ENCODE data around the gene INAFM2. TPM values are rescaled to one million over a fixed set of nuclear protein-coding genes. Genes with fewer than 3 reads are reported as not detected.

The INAFM2 gene
- total and polyA plus RNA-seq, 4 donors: 26.0 to 70.0 (median 56.5) TPM

GRCh38 chr15:40285151-40285550, 38.3 kb upstream of the INAFM2 start:
- no peaks in the 10 kb centered on the region for H3K36me3 ChIP-seq (ENCODE audit: control insufficient read depth in 1 of 2, insufficient read depth in 2 of 2, low read length in 1 of 2)
- no peak overlapping the region for H3K27ac ChIP-seq (ENCODE audit: low read depth in 1 of 2, low read length in 2 of 2)
- DNase-seq (no peak), ATAC-seq (ENCODE audit: low FRiP score) (no peak)
- 74 to 80% methylated on average over 4 of the region's 4 CpGs for WGBS, 2 donors
- no peaks in the 10 kb centered on the region for H3K9me3 ChIP-seq (ENCODE audit: control insufficient read depth, low read length)
- intact Hi-C loops (cut with DNase I): no loop called here
- no peaks in the 10 kb centered on the region for H3K27me3 ChIP-seq (ENCODE audit: control insufficient read depth in 1 of 2, insufficient read depth in 2 of 2, low read length in 1 of 2)
- H3K4me1 ChIP-seq (ENCODE audit: control insufficient read depth in 1 of 2, insufficient read depth in 2 of 2, low read length in 2 of 2): no peaks in the 10 kb centered on the region
- H3K4me3 ChIP-seq (ENCODE audit: low read length in 2 of 2): no peak overlapping the region

- intact Hi-C loops (cut with DNase I): no loop called here
- ATAC-seq (ENCODE audit: low FRiP score) (no peak), DNase-seq (no peak)
- no peaks in the 10 kb centered on the region for H3K4me1 ChIP-seq (ENCODE audit: control insufficient read depth in 1 of 2, insufficient read depth in 2 of 2, low read length in 2 of 2)
- 64 to 65% methylated on average over 1 of the region's 1 CpG for WGBS, 2 donors
- H3K4me3 ChIP-seq (ENCODE audit: low read length in 2 of 2): no peak overlapping the region
- no peak overlapping the region for H3K27ac ChIP-seq (ENCODE audit: low read depth in 1 of 2, low read length in 2 of 2)
- H3K27me3 ChIP-seq (ENCODE audit: control insufficient read depth in 1 of 2, insufficient read depth in 2 of 2, low read length in 1 of 2): no peaks in the 10 kb centered on the region
- no peaks in the 10 kb centered on the region for H3K36me3 ChIP-seq (ENCODE audit: control insufficient read depth in 1 of 2, insufficient read depth in 2 of 2, low read length in 1 of 2)
- no peaks in the 10 kb centered on the region for H3K9me3 ChIP-seq (ENCODE audit: control insufficient read depth, low read length)
Measured at GRCh38 chr15:40285554-40286011, 37.9 kb upstream of the INAFM2 start.

GRCh38 chr15:40286061-40286532, 37.4 kb upstream of the INAFM2 start:
- 85% methylated on average over 7 of the region's 7 CpGs for WGBS, 2 donors
- intact Hi-C loops (cut with DNase I): no loop called here
- DNase-seq: no peak
- no peak overlapping the region for H3K4me3 ChIP-seq (ENCODE audit: low read length in 2 of 2)
- no peak overlapping the region for H3K27ac ChIP-seq (ENCODE audit: low read depth in 1 of 2, low read length in 2 of 2)
- H3K36me3 ChIP-seq (ENCODE audit: control insufficient read depth in 1 of 2, insufficient read depth in 2 of 2, low read length in 1 of 2): no peaks in the 10 kb centered on the region
- H3K9me3 ChIP-seq (ENCODE audit: control insufficient read depth, low read length): no peaks in the 10 kb centered on the region
- H3K27me3 ChIP-seq (ENCODE audit: control insufficient read depth in 1 of 2, insufficient read depth in 2 of 2, low read length in 1 of 2): no peaks in the 10 kb centered on the region
- H3K4me1 ChIP-seq (ENCODE audit: control insufficient read depth in 1 of 2, insufficient read depth in 2 of 2, low read length in 2 of 2): no peaks in the 10 kb centered on the region
- no peak for ATAC-seq (ENCODE audit: low FRiP score)

- no peak for DNase-seq
- H3K4me3 ChIP-seq (ENCODE audit: low read length in 2 of 2): no peak overlapping the region
- no peaks in the 10 kb centered on the region for H3K4me1 ChIP-seq (ENCODE audit: control insufficient read depth in 1 of 2, insufficient read depth in 2 of 2, low read length in 2 of 2)
- intact Hi-C loops (cut with DNase I): no loop called here
- H3K9me3 ChIP-seq (ENCODE audit: control insufficient read depth, low read length): no peaks in the 10 kb centered on the region
- no peak for ATAC-seq (ENCODE audit: low FRiP score)
- no peaks in the 10 kb centered on the region for H3K36me3 ChIP-seq (ENCODE audit: control insufficient read depth in 1 of 2, insufficient read depth in 2 of 2, low read length in 1 of 2)
- H3K27ac ChIP-seq (ENCODE audit: low read depth in 1 of 2, low read length in 2 of 2): no peak overlapping the region
- WGBS, 2 donors: 81 to 82% methylated on average over 7 of the region's 7 CpGs
- no peaks in the 10 kb centered on the region for H3K27me3 ChIP-seq (ENCODE audit: control insufficient read depth in 1 of 2, insufficient read depth in 2 of 2, low read length in 1 of 2)
Measured at GRCh38 chr15:40286794-40287193, 36.7 kb upstream of the INAFM2 start.

- Histone ChIP-seq H3K36me3 (ENCODE audit: control insufficient read depth in 1 of 2, insufficient read depth in 2 of 2, low read length in 1 of 2) (no peaks in the 10 kb centered on the region), H3K4me1 (ENCODE audit: control insufficient read depth in 1 of 2, insufficient read depth in 2 of 2, low read length in 2 of 2) (no peaks in the 10 kb centered on the region), H3K27ac (ENCODE audit: low read depth in 1 of 2, low read length in 2 of 2) (no peak overlapping the region), H3K27me3 (ENCODE audit: control insufficient read depth in 1 of 2, insufficient read depth in 2 of 2, low read length in 1 of 2) (no peaks in the 10 kb centered on the region), H3K9me3 (ENCODE audit: control insufficient read depth, low read length) (no peaks in the 10 kb centered on the region), H3K4me3 (ENCODE audit: low read length in 2 of 2) (no peak overlapping the region)
- intact Hi-C loops (cut with DNase I): no loop called here
- WGBS, 2 donors: 95 to 96% methylated on average over 3 of the region's 3 CpGs
- ATAC-seq (ENCODE audit: low FRiP score): no peak
- DNase-seq: no peak
Measured at GRCh38 chr15:40287505-40287904, 36.0 kb upstream of the INAFM2 start.

- Histone ChIP-seq H3K27me3 (ENCODE audit: control insufficient read depth in 1 of 2, insufficient read depth in 2 of 2, low read length in 1 of 2) (no peaks in the 10 kb centered on the region), H3K4me1 (ENCODE audit: control insufficient read depth in 1 of 2, insufficient read depth in 2 of 2, low read length in 2 of 2) (no peaks in the 10 kb centered on the region), H3K9me3 (ENCODE audit: control insufficient read depth, low read length) (no peaks in the 10 kb centered on the region), H3K36me3 (ENCODE audit: control insufficient read depth in 1 of 2, insufficient read depth in 2 of 2, low read length in 1 of 2) (no peaks in the 10 kb centered on the region), H3K27ac (ENCODE audit: low read depth in 1 of 2, low read length in 2 of 2) (no peak overlapping the region), H3K4me3 (ENCODE audit: low read length in 2 of 2) (no peak overlapping the region)
- intact Hi-C loops (cut with DNase I): no loop called here
- ATAC-seq (ENCODE audit: low FRiP score): no peak
- 55 to 80% methylated on average over 4 of the region's 4 CpGs for WGBS, 2 donors
- no peak for DNase-seq
Measured at GRCh38 chr15:40287968-40288367, 35.5 kb upstream of the INAFM2 start.

GRCh38 chr15:40289140-40289775, 34.2 kb upstream of the INAFM2 start:
- WGBS, 2 donors: 74 to 84% methylated on average over 6 of the region's 6 CpGs
- DNase-seq (no peak), ATAC-seq (ENCODE audit: low FRiP score) (no peak)
- no peaks in the 10 kb centered on the region for H3K9me3 ChIP-seq (ENCODE audit: control insufficient read depth, low read length)
- no peak overlapping the region for H3K27ac ChIP-seq (ENCODE audit: low read depth in 1 of 2, low read length in 2 of 2)
- H3K27me3 ChIP-seq (ENCODE audit: control insufficient read depth in 1 of 2, insufficient read depth in 2 of 2, low read length in 1 of 2): no peaks in the 10 kb centered on the region
- intact Hi-C loops (cut with DNase I): no loop called here
- H3K36me3 ChIP-seq (ENCODE audit: control insufficient read depth in 1 of 2, insufficient read depth in 2 of 2, low read length in 1 of 2): no peaks in the 10 kb centered on the region
- no peak overlapping the region for H3K4me3 ChIP-seq (ENCODE audit: low read length in 2 of 2)
- no peaks in the 10 kb centered on the region for H3K4me1 ChIP-seq (ENCODE audit: control insufficient read depth in 1 of 2, insufficient read depth in 2 of 2, low read length in 2 of 2)

GRCh38 chr15:40290545-40290917, 33.0 kb upstream of the INAFM2 start:
- no peaks in the 10 kb centered on the region for H3K27me3 ChIP-seq (ENCODE audit: control insufficient read depth in 1 of 2, insufficient read depth in 2 of 2, low read length in 1 of 2)
- no peaks in the 10 kb centered on the region for H3K9me3 ChIP-seq (ENCODE audit: control insufficient read depth, low read length)
- H3K4me3 ChIP-seq (ENCODE audit: low read length in 2 of 2): no peak overlapping the region
- intact Hi-C loops (cut with DNase I): no loop called here
- H3K4me1 ChIP-seq (ENCODE audit: control insufficient read depth in 1 of 2, insufficient read depth in 2 of 2, low read length in 2 of 2): no peaks in the 10 kb centered on the region
- no peak for ATAC-seq (ENCODE audit: low FRiP score)
- H3K36me3 ChIP-seq (ENCODE audit: control insufficient read depth in 1 of 2, insufficient read depth in 2 of 2, low read length in 1 of 2): no peaks in the 10 kb centered on the region
- no peak for DNase-seq
- no peak overlapping the region for H3K27ac ChIP-seq (ENCODE audit: low read depth in 1 of 2, low read length in 2 of 2)
- WGBS, 2 donors: 31 to 36% methylated on average over 9 to 12 of the region's 12 CpGs

- ATAC-seq (ENCODE audit: low FRiP score): peak; percentile 62
- no peaks in the 10 kb centered on the region for H3K36me3 ChIP-seq (ENCODE audit: control insufficient read depth in 1 of 2, insufficient read depth in 2 of 2, low read length in 1 of 2)
- H3K27ac ChIP-seq (ENCODE audit: low read depth in 1 of 2, low read length in 2 of 2): no peak overlapping the region
- no peaks in the 10 kb centered on the region for H3K9me3 ChIP-seq (ENCODE audit: control insufficient read depth, low read length)
- 4 to 8% methylated on average over 61 to 68 of the region's 68 CpGs for WGBS, 2 donors
- no peaks in the 10 kb centered on the region for H3K4me1 ChIP-seq (ENCODE audit: control insufficient read depth in 1 of 2, insufficient read depth in 2 of 2, low read length in 2 of 2)
- no peak for DNase-seq
- no peak overlapping the region for H3K4me3 ChIP-seq (ENCODE audit: low read length in 2 of 2)
- no peaks in the 10 kb centered on the region for H3K27me3 ChIP-seq (ENCODE audit: control insufficient read depth in 1 of 2, insufficient read depth in 2 of 2, low read length in 1 of 2)
- intact Hi-C loops (cut with DNase I): no loop called here
Measured at GRCh38 chr15:40290918-40291574, 32.4 kb upstream of the INAFM2 start.

Data from aorta (tissue), 5 donors.